Colonic mucosa (tissue), 4 donors: ENCODE results near the gene ABHD10. TPM values are rescaled to one million over a fixed set of nuclear protein-coding genes. Genes with fewer than 3 reads are reported as not detected.

Experiments
- DNase-seq: peaks from one replicate; pipeline ENCODE4 v3.0.0-alpha.2; 2020
- H3K27ac ChIP-seq: fragments of 200-600 bp; one replicate; pipeline ENCODE4 v1.8.0; 2021
- H3K27me3 ChIP-seq: fragments of 200-600 bp; one replicate; pipeline ENCODE4 v1.8.0; 2021
- H3K36me3 ChIP-seq: fragments of 200-600 bp; one replicate; pipeline ENCODE4 v1.8.0; 2021
- H3K4me1 ChIP-seq: fragments of 200-600 bp; one replicate; pipeline ENCODE4 v1.8.0; 2021; ENCODE audit warnings: mild to moderate bottlenecking
- H3K4me3 ChIP-seq: fragments of 200-600 bp; one replicate; pipeline ENCODE4 v1.8.0; 2021
- H3K9ac ChIP-seq, 2 donors: one replicate each; pipeline ENCODE4 v1.7.0; 2013; ENCODE audit warnings: control low read depth in 2 of 2, low read depth in 2 of 2, low read length in 2 of 2
- H3K9me3 ChIP-seq: fragments of 200-600 bp; one replicate; pipeline ENCODE4 v1.8.0; 2021
- intact Hi-C: fragments of 100-400 bp; cut with DNase I; formaldehyde crosslinking; loops from one replicate; pipeline ENCODE4 v1.14.1; 2022
- total RNA-seq, 2 donors: library from RNA; stranded (reverse); fragmentation: NEBNext Ultra II Directional in 1 of 2; extraction: Animal tissue kit (Norgen Biotek cat#: 25700) in 1 of 2; gene quantifications; one replicate each; pipeline ENCODE4 v1.2.1, GENCODE V29; 2021
- TF ChIP-seq, protein P1 (sequence below): fragments of 200-600 bp; IDR thresholded peaks from one replicate; pipeline ENCODE4 v1.8.0; 2022; ENCODE audit warnings: antibody characterized with exemption, mild to moderate bottlenecking
- donor health status: healthy.
- donor health status: DM: no; HTN: no; CAD: no.
- donor health status: DM: no; HTN: no; CAD: no.

Gene ABHD10
- total RNA-seq, 2 donors from 2014 or later = 27.8 to 31.7 TPM

DNA sequence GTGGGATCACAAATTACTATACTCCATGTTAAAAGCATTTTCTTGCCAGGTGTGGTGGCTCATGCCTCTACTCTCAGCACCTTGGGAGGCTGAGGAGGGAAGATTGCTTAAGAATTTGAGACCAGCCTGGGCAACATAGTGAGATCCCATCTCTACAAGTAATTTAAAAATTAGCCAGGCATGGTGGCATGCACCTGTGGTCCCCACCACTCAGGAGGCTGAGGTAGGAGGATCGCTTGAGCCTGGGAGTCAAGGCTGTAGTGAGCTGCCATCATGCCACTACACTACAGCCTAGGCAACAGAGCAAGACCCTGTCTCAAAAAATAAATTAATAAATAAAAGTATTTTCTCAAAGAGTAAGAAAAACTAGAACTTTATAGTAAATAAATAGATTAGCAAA lies 22.9 kb upstream of the ABHD10 start:
- Histone ChIP-seq H3K4me1 (no peaks in the 10 kb centered on the region), H3K27me3 (no peaks in the 10 kb centered on the region), H3K9ac (no peak overlapping the region), H3K4me3 (no peak overlapping the region), H3K9me3 (no peaks in the 10 kb centered on the region), H3K27ac (no peak overlapping the region), H3K36me3 (no peaks in the 10 kb centered on the region)
- no peak for DNase-seq
- TF ChIP-seq, protein P1, sequence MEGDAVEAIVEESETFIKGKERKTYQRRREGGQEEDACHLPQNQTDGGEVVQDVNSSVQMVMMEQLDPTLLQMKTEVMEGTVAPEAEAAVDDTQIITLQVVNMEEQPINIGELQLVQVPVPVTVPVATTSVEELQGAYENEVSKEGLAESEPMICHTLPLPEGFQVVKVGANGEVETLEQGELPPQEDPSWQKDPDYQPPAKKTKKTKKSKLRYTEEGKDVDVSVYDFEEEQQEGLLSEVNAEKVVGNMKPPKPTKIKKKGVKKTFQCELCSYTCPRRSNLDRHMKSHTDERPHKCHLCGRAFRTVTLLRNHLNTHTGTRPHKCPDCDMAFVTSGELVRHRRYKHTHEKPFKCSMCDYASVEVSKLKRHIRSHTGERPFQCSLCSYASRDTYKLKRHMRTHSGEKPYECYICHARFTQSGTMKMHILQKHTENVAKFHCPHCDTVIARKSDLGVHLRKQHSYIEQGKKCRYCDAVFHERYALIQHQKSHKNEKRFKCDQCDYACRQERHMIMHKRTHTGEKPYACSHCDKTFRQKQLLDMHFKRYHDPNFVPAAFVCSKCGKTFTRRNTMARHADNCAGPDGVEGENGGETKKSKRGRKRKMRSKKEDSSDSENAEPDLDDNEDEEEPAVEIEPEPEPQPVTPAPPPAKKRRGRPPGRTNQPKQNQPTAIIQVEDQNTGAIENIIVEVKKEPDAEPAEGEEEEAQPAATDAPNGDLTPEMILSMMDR = no peak
- intact Hi-C loops = no loop called here

DNA sequence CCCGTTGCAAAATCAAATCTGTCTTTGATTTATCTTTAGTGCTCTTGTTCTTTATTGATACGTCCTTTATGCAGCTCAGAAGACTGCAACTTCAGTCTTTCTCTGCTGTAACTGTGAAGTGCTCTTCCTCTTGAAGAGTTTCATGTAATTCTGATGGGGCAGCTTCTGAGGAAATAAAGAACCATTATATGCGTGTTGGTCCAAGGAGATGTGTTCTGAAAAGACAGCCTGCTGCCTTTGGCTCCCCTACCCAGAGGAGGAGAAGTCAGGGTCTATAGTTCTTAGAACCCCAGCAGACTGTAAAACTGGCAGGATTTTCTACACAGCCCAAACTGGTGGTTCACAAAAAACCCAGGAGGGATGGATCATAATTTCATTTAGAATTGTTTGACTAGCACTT lies 22.4 kb upstream of the ABHD10 start:
- intact Hi-C loops = no loop called here
- Histone ChIP-seq H3K27ac (no peak overlapping the region), H3K9me3 (no peaks in the 10 kb centered on the region), H3K36me3 (no peaks in the 10 kb centered on the region), H3K9ac (no peak overlapping the region), H3K4me1 (no peaks in the 10 kb centered on the region), H3K27me3 (no peaks in the 10 kb centered on the region), H3K4me3 (no peak overlapping the region)
- DNase-seq = no peak
- TF ChIP-seq, protein P1 = no peak

GRCh38 chr3:111956995-111957734 lies 21.7 kb upstream of the ABHD10 start:
- H3K4me3 ChIP-seq = no peak overlapping the region
- TF ChIP-seq, protein P1 = no peak
- no peaks in the 10 kb centered on the region for H3K9me3 ChIP-seq
- no peak for DNase-seq
- no peaks in the 10 kb centered on the region for H3K4me1 ChIP-seq
- no peak overlapping the region for H3K9ac ChIP-seq
- intact Hi-C loops = no loop called here
- H3K36me3 ChIP-seq = no peaks in the 10 kb centered on the region
- no peaks in the 10 kb centered on the region for H3K27me3 ChIP-seq
- H3K27ac ChIP-seq = no peak overlapping the region

GRCh38 chr3:111961461-111962164 lies 17.2 kb upstream of the ABHD10 start:
- H3K27ac ChIP-seq = no peak overlapping the region
- no peaks in the 10 kb centered on the region for H3K4me1 ChIP-seq
- H3K9me3 ChIP-seq = no peaks in the 10 kb centered on the region
- DNase-seq = no peak
- H3K4me3 ChIP-seq = no peak overlapping the region
- TF ChIP-seq, protein P1 = no peak
- no peak overlapping the region for H3K9ac ChIP-seq
- H3K27me3 ChIP-seq = no peaks in the 10 kb centered on the region
- intact Hi-C loops = no loop called here
- H3K36me3 ChIP-seq = no peaks in the 10 kb centered on the region

GRCh38 chr3:111963424-111963823 lies 15.4 kb upstream of the ABHD10 start:
- no peaks in the 10 kb centered on the region for H3K27me3 ChIP-seq
- no peaks in the 10 kb centered on the region for H3K4me1 ChIP-seq
- H3K9me3 ChIP-seq = no peaks in the 10 kb centered on the region
- H3K9ac ChIP-seq = no peak overlapping the region
- no peak for DNase-seq
- no peaks in the 10 kb centered on the region for H3K36me3 ChIP-seq
- intact Hi-C loops = no loop called here
- TF ChIP-seq, protein P1 = no peak
- H3K27ac ChIP-seq = no peak overlapping the region
- H3K4me3 ChIP-seq = no peak overlapping the region
